HL-60 (cell line): ENCODE results near the gene MTHFSD.

ENCODE experiments used
- DNase-seq, 2 experiments: peaks; one replicate each; pipeline ENCODE4 v3.0.0-alpha.2; 2010 to 2020; ENCODE audit warnings: low read depth in 1 of 2, low spot score in 1 of 2
- H3K27ac ChIP-seq: fragments of 250-450 bp; sonication (Bioruptor Pico); replicated peaks from 2 replicates; pipeline ENCODE4 v1.5.1; 2020; ENCODE audit warnings: mild to moderate bottlenecking, moderate library complexity
- H3K27me3 ChIP-seq: fragments of 250-450 bp; sonication (Bioruptor Pico); 2 replicates; pipeline ENCODE4 v1.5.1; 2021; ENCODE audit warnings: mild to moderate bottlenecking, moderate library complexity; ENCODE audit not compliant: insufficient read depth, poor library complexity, severe bottlenecking
- H3K4me3 ChIP-seq: replicated peaks from 2 replicates; pipeline ENCODE4 v1.5.1; 2011; ENCODE audit warnings: mild to moderate bottlenecking, control low read depth, low read length; ENCODE audit not compliant: insufficient read depth
- CTCF ChIP-seq: IDR thresholded peaks from one replicate; pipeline ENCODE4 v1.5.1; 2011; ENCODE audit warnings: low read length, control low read depth, inconsistent platforms; ENCODE audit not compliant: insufficient read depth
- GABPA ChIP-seq: IDR thresholded peaks from 2 replicates; pipeline ENCODE4 v1.6.1; 2012; ENCODE audit warnings: low read depth
- POLR2AphosphoS5 ChIP-seq: IDR thresholded peaks from 2 replicates; pipeline ENCODE4 v1.6.1; 2012; ENCODE audit warnings: low read depth
- SPI1 ChIP-seq: IDR thresholded peaks from 2 replicates; pipeline ENCODE4 v1.6.1; 2012; ENCODE audit warnings: low read depth, mild to moderate bottlenecking, borderline replicate concordance
- TF ChIP-seq, protein P1 (sequence below): IDR thresholded peaks from 2 replicates; pipeline ENCODE4 v1.6.1; 2012; ENCODE audit warnings: low read depth; ENCODE audit not compliant: insufficient replicate concordance

MTHFSD gene

DNA sequence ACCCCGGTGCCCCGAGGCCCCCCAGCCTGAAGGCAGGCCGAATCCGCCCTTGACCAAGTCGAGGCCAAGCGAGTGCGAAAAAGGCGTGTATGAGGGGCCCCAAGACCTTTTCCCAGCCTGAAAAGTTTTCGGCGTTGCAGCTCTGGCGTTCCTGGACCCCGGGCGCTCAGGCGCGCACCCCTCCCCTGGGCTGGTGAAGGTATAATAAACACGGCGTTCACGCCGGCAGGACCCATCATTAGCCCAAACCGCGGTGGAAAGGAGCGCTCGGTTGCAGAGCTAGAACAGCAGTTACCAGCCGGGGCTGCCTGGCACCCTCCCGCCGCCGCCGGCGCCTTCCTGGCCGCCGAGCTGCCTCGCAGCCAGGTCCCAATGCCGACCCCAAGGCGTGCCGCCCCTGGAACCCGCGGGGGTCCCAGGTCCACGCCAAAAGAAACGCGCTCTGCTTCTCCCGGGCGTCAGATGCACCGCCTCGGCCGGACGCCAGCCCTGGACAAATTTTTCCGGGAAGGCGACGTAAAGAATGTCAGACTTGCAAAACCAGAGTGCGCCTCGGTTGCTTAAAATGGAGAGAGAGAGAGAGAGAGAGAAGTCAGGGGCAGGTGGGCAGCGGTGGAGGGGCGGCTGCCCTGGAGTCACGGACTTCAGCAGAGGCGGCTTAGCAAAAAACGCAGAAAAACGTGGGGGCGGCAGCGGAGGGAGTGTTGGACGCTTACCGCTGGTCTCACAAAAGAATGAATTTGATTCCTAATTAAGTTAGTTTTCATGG, 56.2 kb downstream of the MTHFSD start:
- no peak for DNase-seq

GRCh38 chr16:86498155-86498670, 56.8 kb downstream of the MTHFSD start:
- Histone ChIP-seq H3K27ac (no peak overlapping the region), H3K27me3 (no peaks in the 10 kb centered on the region), H3K4me3 (no peak overlapping the region)
- TF ChIP-seq SPI1: no peak
- TF ChIP-seq POLR2AphosphoS5: no peak
- no peak for TF ChIP-seq CTCF
- no peak for TF ChIP-seq GABPA
- TF ChIP-seq, protein P1, sequence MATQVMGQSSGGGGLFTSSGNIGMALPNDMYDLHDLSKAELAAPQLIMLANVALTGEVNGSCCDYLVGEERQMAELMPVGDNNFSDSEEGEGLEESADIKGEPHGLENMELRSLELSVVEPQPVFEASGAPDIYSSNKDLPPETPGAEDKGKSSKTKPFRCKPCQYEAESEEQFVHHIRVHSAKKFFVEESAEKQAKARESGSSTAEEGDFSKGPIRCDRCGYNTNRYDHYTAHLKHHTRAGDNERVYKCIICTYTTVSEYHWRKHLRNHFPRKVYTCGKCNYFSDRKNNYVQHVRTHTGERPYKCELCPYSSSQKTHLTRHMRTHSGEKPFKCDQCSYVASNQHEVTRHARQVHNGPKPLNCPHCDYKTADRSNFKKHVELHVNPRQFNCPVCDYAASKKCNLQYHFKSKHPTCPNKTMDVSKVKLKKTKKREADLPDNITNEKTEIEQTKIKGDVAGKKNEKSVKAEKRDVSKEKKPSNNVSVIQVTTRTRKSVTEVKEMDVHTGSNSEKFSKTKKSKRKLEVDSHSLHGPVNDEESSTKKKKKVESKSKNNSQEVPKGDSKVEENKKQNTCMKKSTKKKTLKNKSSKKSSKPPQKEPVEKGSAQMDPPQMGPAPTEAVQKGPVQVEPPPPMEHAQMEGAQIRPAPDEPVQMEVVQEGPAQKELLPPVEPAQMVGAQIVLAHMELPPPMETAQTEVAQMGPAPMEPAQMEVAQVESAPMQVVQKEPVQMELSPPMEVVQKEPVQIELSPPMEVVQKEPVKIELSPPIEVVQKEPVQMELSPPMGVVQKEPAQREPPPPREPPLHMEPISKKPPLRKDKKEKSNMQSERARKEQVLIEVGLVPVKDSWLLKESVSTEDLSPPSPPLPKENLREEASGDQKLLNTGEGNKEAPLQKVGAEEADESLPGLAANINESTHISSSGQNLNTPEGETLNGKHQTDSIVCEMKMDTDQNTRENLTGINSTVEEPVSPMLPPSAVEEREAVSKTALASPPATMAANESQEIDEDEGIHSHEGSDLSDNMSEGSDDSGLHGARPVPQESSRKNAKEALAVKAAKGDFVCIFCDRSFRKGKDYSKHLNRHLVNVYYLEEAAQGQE: no peak
- DNase-seq: no peak

More for the DNA sequence above, 56.2 kb downstream of the MTHFSD start:
- TF ChIP-seq GABPA (no peak), CTCF (no peak), SPI1 (no peak), POLR2AphosphoS5 (no peak)
- TF ChIP-seq, protein P1: no peak
- H3K4me3 ChIP-seq: no peak overlapping the region
- H3K27ac ChIP-seq: no peak overlapping the region
- no peaks in the 10 kb centered on the region for H3K27me3 ChIP-seq

GRCh38 chr16:86497551-86498021, 57.4 kb downstream of the MTHFSD start:
- TF ChIP-seq POLR2AphosphoS5: no peak
- TF ChIP-seq GABPA: no peak
- TF ChIP-seq, protein P1: no peak
- TF ChIP-seq SPI1: no peak
- TF ChIP-seq CTCF: no peak
- Histone ChIP-seq H3K27me3 (no peaks in the 10 kb centered on the region), H3K27ac (no peak overlapping the region), H3K4me3 (no peak overlapping the region)
- no peak for DNase-seq
